Fibroblast of lung (primary cell): ENCODE measurements around the gene NRG2. TPM values are rescaled to one million over a fixed set of nuclear protein-coding genes. Genes with fewer than 3 reads are reported as not detected.

ENCODE experiments used
- DNase-seq, 2 donors: peaks; one replicate each; pipeline versions ENCODE4 v3.0.0 to v3.0.0-alpha.2; 2010; ENCODE audit warnings: low read depth in 2 of 2
- H2AFZ ChIP-seq: 2 replicates; pipeline ENCODE4 v1.5.1; 2012; ENCODE audit warnings: low read length, control low read depth, inconsistent platforms
- H3K27ac ChIP-seq: 2 replicates; pipeline ENCODE4 v1.5.1; 2011; ENCODE audit warnings: low read length, control low read depth; ENCODE audit not compliant: insufficient read depth
- H3K27me3 ChIP-seq: 2 replicates; pipeline ENCODE4 v1.5.1; 2011; ENCODE audit warnings: mild to moderate bottlenecking, low read length; ENCODE audit not compliant: control insufficient read depth, insufficient read depth
- H3K36me3 ChIP-seq: 2 replicates; pipeline ENCODE4 v1.5.1; 2011; ENCODE audit warnings: low read length; ENCODE audit not compliant: control insufficient read depth, insufficient read depth
- H3K4me1 ChIP-seq: 2 replicates; pipeline ENCODE4 v1.5.1; 2011; ENCODE audit warnings: low read length; ENCODE audit not compliant: control insufficient read depth, insufficient read depth; ENCODE audit errors: extremely low read depth
- H3K4me2 ChIP-seq: 2 replicates; pipeline ENCODE4 v1.5.1; 2011; ENCODE audit warnings: low read length, control low read depth; ENCODE audit not compliant: insufficient read depth; ENCODE audit errors: extremely low read depth
- H3K4me3 ChIP-seq, 4 experiments: fragments of 200-600 bp in 1 of 4; sonication (generic) in 1 of 4; replicated peaks in 1 of 4; 2 replicates each; pipeline ENCODE4 v1.5.1; 2011 to 2016; ENCODE audit warnings: low read length in 4 of 4, low read depth in 3 of 4, mild to moderate bottlenecking in 3 of 4, control low read depth in 2 of 4, inconsistent platforms in 1 of 4, mixed read lengths in 1 of 4; ENCODE audit not compliant: insufficient read depth in 1 of 4; ENCODE audit errors: control extremely low read depth in 1 of 4
- H3K79me2 ChIP-seq: 2 replicates; pipeline ENCODE4 v1.5.1; 2012; ENCODE audit warnings: mild to moderate bottlenecking, low read length, inconsistent platforms; ENCODE audit not compliant: control insufficient read depth, insufficient read depth
- H3K9ac ChIP-seq: 2 replicates; pipeline ENCODE4 v1.5.1; 2011; ENCODE audit warnings: mild to moderate bottlenecking, low read length, control low read depth; ENCODE audit not compliant: insufficient read depth
- H3K9me3 ChIP-seq: 2 replicates; pipeline ENCODE4 v1.5.1; 2012; ENCODE audit warnings: low read depth, low read length; ENCODE audit not compliant: control insufficient read depth, insufficient read depth
- H4K20me1 ChIP-seq: 2 replicates; pipeline ENCODE4 v1.5.1; 2011; ENCODE audit warnings: low read length; ENCODE audit not compliant: control insufficient read depth, insufficient read depth; ENCODE audit errors: extremely low read depth
- EZH2 ChIP-seq: IDR thresholded peaks from 2 replicates; pipeline ENCODE4 v1.5.1; 2012; ENCODE audit warnings: low read length, control low read depth, mild to moderate bottlenecking; ENCODE audit errors: missing control alignments
- polyA plus RNA-seq, 2 donors: library from polyadenylated mRNA; depleted of rRNA in 1 of 2; stranded (reverse) in 1 of 2; unstranded in 1 of 2; fragments of >200 nt; gene quantifications; 2 replicates each; pipeline ENCODE4 v1.2.1, GENCODE V29; 2011 to 2012; ENCODE audit warnings: missing spikeins in 1 of 2
- total RNA-seq: library from RNA; depleted of rRNA; stranded (reverse); fragments of >200 nt; gene quantifications from 2 replicates; pipeline ENCODE4 v1.2.1, GENCODE V29; 2014
- TF ChIP-seq, protein P1 (sequence below), 2 donors: IDR thresholded peaks in 1 of 2; conservative IDR thresholded peaks in 1 of 2; 1 replicate in 1 of 2; 2 replicates in 1 of 2; pipeline ENCODE4 v1.5.1; 2011 to 2012; ENCODE audit warnings: low read length in 2 of 2, control low read depth in 1 of 2, inconsistent platforms in 1 of 2, low read depth in 1 of 2, mild to moderate bottlenecking in 1 of 2

NRG2 gene
- total and polyA plus RNA-seq, 2 donors (not counting 1 experiment from before 2014, with no cell fraction given), result 0.28 to 1.3 TPM

GRCh38 chr5:139982975-139983240, 60.2 kb downstream of the NRG2 start:
- no peak overlapping the region for H3K27ac ChIP-seq
- H3K9me3 ChIP-seq, result no peaks in the 10 kb centered on the region
- peaks cover 7% of the 10 kb centered on the region for H3K27me3 ChIP-seq
- no peak overlapping the region for H2AFZ ChIP-seq
- no peak overlapping the region for H3K9ac ChIP-seq
- DNase-seq, result no peak
- H4K20me1 ChIP-seq, result no peaks in the 10 kb centered on the region
- H3K4me1 ChIP-seq, result peaks cover 13% of the 10 kb centered on the region
- no peak overlapping the region for H3K4me3 ChIP-seq
- no peaks in the 10 kb centered on the region for H3K79me2 ChIP-seq
- TF ChIP-seq, protein P1, sequence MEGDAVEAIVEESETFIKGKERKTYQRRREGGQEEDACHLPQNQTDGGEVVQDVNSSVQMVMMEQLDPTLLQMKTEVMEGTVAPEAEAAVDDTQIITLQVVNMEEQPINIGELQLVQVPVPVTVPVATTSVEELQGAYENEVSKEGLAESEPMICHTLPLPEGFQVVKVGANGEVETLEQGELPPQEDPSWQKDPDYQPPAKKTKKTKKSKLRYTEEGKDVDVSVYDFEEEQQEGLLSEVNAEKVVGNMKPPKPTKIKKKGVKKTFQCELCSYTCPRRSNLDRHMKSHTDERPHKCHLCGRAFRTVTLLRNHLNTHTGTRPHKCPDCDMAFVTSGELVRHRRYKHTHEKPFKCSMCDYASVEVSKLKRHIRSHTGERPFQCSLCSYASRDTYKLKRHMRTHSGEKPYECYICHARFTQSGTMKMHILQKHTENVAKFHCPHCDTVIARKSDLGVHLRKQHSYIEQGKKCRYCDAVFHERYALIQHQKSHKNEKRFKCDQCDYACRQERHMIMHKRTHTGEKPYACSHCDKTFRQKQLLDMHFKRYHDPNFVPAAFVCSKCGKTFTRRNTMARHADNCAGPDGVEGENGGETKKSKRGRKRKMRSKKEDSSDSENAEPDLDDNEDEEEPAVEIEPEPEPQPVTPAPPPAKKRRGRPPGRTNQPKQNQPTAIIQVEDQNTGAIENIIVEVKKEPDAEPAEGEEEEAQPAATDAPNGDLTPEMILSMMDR (conservative IDR thresholded peaks at IDR 0.05 in 1 of 2, IDR thresholded peaks at IDR 0.05 in 1 of 2; ENCODE audit: low read depth in 1 of 2, low read length in 2 of 2), result no peak
- no peak for TF ChIP-seq EZH2
- no peaks in the 10 kb centered on the region for H3K36me3 ChIP-seq
- no peak overlapping the region for H3K4me2 ChIP-seq

DNA sequence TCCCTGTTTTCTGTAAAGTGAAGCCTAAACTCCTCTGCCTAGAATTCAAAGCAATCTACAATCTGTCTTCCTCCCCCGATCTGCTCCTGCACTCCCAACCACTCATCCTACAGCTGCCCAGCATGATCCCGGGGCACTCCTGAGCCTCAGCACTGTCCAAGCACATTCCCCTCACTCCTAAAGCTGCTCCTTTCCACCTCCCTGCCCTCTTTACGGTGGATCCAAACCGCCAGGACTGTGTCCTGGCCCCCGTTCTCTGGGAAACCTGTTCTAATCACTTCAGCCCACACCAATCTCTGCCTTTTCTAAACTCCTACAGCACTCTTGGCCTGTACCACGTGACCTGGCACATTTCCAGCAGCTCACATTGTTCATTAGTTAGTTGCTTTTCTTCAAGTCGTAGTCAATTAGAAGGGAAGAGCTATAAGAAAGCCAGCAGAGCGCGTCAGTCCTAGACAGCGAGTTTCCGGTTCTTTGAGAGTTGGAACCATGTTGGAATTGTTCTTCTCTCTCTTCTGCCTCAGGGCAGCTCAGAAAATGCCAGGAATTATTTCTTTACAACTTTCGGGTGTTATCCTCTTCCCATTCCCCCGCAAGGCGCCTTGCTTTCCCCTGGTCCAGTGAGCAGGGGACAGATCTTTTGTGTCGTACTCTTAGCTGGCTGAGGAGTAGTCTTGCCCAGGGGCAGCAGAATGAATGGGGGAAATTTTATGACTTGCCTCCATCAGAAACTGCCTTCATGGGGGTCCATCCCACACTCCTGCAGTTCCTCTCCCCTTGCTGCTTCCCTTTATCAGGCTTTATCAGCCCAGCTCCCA, 60.7 kb downstream of the NRG2 start:
- Histone ChIP-seq H3K79me2 (no peaks in the 10 kb centered on the region), H3K27me3 (peaks cover 7% of the 10 kb centered on the region), H3K4me1 (peaks cover 13% of the 10 kb centered on the region), H3K4me2 (no peak overlapping the region), H3K9ac (no peak overlapping the region), H2AFZ (no peak overlapping the region), H3K27ac (no peak overlapping the region), H3K9me3 (no peaks in the 10 kb centered on the region), H4K20me1 (no peaks in the 10 kb centered on the region), H3K4me3 (no peak overlapping the region), H3K36me3 (no peaks in the 10 kb centered on the region)
- TF ChIP-seq, protein P1 (conservative IDR thresholded peaks at IDR 0.05 in 1 of 2, IDR thresholded peaks at IDR 0.05 in 1 of 2; ENCODE audit: low read depth in 1 of 2, low read length in 2 of 2), result no peak
- TF ChIP-seq EZH2, result no peak
- DNase-seq, result peak; percentile 6 to 35

DNA sequence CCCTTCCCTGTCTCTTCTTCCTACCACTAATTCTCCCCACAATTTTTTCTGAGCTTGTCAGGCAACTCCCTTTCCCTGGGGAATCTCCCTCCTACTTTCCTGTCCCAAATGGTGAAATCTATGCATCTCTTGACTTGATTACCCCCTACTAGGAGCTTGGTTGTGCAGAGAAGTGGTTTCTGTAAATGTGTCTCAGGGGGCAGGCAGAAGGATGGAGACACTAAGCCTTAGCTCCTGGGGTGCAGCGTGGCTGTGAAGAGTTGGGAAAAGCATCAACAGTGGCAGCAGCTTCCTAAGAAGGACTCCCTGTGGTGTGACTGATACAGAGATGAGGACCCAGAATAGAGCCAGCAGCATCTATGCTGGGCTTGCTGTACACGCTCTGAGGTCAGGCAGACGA, 62.3 kb downstream of the NRG2 start:
- Histone ChIP-seq H3K4me2 (no peak overlapping the region), H3K79me2 (no peaks in the 10 kb centered on the region), H3K27ac (no peak overlapping the region), H2AFZ (no peak overlapping the region), H3K4me3 (no peak overlapping the region), H4K20me1 (no peaks in the 10 kb centered on the region), H3K9me3 (no peaks in the 10 kb centered on the region), H3K4me1 (peaks cover 5% of the 10 kb centered on the region), H3K36me3 (no peaks in the 10 kb centered on the region), H3K9ac (no peak overlapping the region), H3K27me3 (peaks cover 10% of the 10 kb centered on the region)
- DNase-seq, result no peak
- TF ChIP-seq, protein P1 (conservative IDR thresholded peaks at IDR 0.05 in 1 of 2, IDR thresholded peaks at IDR 0.05 in 1 of 2; ENCODE audit: low read depth in 1 of 2, low read length in 2 of 2), result no peak
- no peak for TF ChIP-seq EZH2
